GM18858 (cell line): Measurements from ENCODE around the gene KCTD11.
"Not testable (repeated sequence)": the region's sequence is repeated elsewhere in the genome, so short reads cannot be mapped to it uniquely, and the experiment has no call there.

Experiments
- ATAC-seq: cut with Tn5 transposase; IDR thresholded peaks from one replicate; pipeline ENCODE4 v1.9.1; 2021; ENCODE audit not compliant: unreplicated experiment

KCTD11 gene

DNA sequence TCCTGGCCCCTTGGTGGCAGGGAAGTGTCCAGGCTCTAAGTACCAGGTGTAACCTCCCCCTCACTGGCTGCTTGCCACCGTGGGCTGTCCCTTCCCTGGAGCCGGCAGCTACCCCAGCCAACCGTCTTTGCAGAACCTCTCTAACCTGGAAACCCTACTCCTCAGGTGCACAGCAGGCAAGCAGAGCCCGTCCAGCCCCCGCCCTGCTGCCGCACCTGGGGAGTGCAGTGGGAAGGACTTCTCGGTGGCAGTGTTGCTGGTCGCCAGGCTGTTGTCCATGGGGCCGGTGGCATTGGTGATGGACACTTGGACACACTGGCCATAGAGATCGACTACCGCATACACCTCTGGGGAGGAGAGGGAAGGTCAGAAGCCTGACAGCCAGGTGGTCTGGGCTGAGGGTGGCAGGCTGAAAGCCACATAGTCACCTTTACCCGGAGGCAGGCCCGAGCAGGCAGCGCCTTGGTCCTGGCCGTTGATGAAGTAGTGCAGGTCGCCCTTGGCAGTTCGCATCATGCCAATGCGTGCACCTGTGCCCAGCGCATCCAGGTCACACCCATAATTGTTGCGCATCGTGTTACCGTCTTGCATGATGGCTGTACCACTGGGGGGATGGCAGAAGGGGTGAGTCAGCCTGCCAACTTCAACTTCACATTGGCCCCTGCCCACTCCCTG is 29.3 kb upstream of the KCTD11 start:
- no peak for ATAC-seq

DNA sequence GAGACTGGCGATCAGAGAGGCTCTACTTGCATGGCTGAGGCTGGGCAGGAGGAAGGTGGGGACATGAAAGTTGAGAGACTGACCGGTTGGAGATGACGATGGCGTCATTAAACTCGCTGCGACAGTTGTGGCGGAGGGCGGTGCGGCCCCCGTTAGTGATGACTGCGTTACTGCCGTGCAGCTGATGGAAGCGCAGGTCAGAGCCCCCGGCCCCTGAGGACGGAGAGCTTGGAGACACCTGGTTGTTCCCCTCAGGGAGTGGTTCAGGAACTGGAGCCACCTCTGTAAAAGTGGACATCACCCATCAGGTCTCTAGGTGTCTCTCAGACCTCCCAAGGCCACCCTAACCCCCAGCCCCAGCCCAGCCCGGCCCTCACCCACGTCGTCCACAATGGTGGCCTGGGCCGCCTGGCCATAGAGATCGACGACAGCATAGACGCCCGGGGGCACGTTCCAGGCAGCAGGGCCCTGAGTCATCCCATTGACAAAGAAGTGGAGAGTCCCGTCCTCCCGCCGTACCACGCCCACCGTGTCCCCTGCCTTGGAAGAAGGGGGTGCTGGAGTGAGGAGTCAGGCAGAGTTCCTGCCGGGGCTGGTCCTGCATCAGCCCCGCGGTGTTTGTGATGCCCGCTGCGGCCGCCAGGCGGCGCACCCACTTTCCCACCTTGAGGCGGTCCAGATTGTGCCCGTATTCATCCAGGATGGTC is 28.1 kb upstream of the KCTD11 start:
- no peak for ATAC-seq

DNA sequence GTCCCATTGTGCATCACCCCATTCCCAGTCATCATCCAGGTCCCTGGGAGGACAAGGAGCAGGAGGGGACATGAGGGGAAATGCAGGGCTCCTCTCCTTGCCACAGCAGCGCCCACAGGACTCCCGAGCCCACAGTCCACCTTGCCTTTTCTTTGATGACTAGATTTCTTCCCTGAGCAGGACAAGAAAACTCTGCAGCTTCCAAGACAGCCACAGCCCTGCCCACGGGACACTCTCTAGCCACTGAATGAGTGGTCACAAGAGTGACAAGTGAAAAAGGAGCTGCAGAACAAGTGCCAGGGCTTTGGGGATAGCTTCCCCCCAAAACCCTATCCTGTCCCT is 27.6 kb upstream of the KCTD11 start:
- ATAC-seq = no peak

DNA sequence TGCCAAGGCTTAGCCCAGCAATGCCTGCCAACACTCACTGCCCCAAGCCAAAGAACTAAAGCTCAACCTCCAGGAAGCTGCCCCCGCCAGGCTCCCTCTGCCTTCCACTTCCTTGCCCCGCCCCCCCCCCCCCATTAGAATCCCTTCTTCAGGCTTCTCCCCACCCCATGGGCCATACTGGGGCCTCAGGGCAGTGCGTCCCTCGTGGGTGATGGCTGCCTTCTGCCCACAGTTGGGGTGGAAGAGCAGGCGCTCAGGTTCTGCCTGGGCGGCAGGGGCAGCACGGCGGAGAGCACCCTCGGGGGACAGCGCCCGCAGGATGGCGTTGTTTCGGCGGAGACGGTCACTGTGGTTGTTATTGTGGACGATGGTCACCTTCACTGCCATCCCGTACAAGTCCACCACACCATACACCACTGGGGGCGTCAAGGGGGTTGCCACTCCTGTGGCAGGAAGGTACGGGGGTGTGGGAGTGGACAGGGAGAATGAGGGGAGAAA is 26.9 kb upstream of the KCTD11 start:
- ATAC-seq = no peak

DNA sequence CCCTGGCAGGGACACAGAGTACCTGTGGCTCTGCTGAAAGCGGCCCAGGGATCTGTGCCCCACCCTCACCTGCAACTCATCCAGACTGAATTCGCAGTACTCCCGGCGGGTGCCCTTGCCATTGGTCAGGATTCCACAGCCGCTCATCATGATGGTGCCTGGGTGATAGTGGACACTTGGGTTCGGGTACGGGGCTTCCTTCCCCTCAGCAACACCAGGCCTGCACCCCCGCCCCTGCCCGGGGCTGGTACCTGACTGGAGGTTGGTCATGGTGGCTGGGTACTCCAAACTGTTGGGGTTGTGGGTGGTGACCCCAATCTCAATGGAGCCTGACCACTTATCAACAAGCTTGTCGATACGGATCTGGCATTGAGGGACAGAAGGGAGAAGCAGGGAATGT is 25.8 kb upstream of the KCTD11 start:
- ATAC-seq = no peak

DNA sequence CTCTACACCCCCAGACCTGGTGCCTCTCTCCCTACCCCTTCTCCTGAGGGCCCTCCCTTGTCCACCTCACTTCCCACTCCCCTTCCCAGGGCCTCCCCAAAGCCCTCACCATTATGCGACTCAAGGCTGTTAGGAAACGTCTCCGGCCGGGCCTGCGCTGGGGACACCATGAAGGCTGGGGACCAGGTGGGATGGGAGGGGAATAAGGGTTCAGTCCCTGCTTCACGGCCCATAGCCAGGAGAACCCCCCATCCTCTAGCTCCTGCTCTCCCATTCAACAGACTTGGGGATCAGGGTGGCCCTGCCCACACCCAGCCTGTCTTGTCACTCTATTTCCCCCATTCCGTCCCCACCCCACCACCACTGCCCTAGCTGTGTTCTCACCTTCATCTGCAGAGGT is 24.9 kb upstream of the KCTD11 start:
- no peak for ATAC-seq

DNA sequence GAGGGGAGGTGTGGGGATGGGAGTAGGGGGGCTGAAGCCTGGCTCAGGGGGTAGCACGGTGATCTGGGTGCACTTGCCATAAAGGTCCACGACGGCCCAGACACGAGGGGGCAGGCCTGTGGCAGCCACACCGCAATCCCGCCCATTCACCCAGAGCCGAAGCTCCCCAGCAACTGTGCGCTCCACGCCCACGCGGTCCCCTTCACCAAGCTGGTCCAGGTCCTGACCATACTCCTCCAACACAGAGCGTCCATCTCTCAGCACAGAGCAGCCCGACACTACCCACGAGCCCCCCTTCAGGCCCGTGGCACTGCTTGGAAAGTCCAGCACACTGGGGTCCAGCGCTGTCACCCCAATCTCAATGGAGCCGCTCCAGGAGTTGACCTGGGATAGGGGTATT is 24.5 kb upstream of the KCTD11 start:
- no peak for ATAC-seq

DNA sequence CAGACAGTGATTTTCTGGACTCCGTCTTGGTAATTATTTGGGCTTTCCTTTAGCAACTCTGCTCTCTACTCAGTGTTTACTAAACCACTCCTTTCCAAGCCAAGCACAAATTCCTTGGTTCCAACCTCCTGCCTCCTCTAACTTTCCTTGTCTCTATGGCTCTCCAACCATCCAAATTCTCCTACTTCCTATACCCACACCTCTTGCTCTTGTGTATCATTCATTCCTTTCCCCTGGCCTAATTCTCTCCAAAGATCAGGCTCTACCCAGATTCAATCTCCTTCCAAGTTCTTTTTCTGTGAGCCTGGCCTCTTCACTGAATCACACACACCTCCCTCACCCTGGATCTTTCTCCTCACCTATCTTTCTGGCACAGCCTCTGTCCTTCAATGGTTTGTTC is 24.0 kb upstream of the KCTD11 start:
- no peak for ATAC-seq

DNA sequence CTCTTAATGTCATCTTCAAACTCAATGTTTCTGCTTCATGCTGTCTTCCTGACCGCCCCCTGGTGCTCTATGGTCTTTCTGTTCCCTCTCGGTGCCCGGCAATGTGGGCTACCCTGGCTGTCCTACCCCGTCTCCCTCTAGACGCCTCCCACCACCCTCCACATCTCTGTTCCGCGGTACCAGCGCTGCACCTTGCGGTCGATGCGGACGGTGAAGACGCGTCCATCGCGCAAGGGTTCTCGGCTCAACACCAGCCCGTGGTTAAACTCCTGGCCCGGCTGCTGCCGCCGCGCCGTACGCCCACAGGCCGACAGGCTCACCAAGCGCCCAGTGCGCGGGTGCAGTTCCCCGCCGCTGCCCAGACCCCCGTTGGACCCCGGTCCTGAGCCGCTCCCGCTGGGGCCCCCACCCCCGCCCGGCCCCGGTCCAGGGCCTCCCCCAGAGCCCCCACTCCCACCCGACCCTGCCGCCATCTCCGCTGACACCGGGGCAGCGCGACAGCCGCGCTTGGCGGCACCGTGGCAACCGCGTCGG is 23.1 kb upstream of the KCTD11 start, which contains the start of gene NEURL4:
TSS of gene NEURL4 (minus strand) at position 496 of the 534 bp plus-strand sequence. CDS start at position 473, 23 bp downstream.
- ATAC-seq = peak; percentile 9

DNA sequence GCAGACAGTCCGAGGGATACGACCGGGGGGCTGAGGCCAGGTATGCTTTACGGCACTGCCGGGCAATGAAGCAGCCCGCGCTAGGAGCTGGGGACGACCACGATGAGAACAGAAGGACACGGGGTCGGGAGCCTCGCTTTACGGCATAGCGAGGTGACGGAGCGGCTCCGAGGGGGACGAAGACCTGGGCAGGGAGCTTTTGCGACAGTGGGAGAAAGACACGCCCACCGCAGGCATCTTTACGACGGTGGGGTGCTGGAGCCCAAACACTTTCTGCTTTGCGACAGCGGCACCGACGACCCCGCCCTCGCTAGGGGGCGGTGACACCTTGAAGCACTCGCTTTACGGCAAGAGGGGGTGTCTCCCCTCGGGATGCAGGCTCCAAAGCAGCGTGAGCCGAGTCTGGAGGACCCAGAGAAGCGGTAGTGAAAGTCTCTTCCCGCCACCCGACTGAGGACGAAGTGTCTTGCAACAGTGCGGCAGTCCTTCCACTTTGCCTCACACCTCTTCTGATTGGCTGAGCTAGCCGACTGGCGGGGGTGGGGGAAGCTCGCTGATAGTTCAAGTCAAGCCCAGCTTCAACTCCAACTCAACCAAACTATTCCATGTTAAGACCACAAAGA is 22.5 kb upstream of the KCTD11 start:
- peak; percentile 46 for ATAC-seq

DNA sequence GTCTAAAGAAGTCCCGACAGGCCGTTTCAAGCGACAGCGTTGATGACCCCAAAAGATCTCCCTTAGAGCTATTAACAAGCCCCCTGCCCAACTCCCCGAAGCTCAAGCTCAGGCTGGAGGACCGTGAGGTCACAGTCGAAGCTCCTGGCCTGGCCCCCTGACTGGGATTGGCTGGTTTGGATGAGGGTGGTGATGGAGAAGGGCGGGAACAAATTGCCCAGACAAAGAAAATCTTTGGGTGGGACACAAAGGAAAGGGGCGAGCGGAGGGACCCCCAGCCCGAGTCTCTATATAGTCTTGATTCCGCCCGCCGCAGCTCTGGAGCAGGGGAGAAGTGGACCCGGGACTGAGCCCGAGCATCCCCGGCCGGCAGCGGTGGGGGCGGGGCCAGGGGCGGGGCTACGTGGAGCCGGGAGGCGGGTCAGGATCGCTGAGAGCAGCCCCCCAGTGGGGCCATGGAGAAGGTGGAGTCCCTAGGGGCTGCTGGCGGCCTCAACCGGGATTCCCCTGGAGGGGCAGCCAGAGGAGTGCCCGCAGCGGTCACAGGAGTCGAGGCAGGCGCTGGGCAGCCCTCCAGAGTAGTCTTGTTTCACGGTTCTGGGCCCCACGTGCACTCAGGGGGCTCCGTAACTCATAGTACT is 21.8 kb upstream of the KCTD11 start:
- peak; percentile 16 for ATAC-seq

DNA sequence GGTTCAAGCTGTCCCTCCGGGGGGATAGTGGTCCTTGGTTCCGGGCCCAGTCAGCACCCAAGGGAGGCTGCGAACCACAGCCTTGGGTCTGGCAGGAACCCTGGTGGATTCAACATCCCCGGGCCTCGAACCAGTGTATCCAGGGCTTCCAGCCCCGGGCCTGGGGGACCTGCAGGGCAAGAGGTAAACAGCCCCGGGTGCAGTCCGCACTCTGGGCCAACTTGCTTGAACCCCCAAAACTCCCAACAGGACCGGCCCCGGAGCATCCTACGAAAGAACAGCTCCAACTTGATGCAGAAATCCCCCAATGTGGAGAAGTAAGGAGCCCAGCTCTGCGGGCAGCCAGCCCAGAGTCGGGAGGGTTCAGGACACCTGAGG is 21.3 kb upstream of the KCTD11 start:
- no peak for ATAC-seq

DNA sequence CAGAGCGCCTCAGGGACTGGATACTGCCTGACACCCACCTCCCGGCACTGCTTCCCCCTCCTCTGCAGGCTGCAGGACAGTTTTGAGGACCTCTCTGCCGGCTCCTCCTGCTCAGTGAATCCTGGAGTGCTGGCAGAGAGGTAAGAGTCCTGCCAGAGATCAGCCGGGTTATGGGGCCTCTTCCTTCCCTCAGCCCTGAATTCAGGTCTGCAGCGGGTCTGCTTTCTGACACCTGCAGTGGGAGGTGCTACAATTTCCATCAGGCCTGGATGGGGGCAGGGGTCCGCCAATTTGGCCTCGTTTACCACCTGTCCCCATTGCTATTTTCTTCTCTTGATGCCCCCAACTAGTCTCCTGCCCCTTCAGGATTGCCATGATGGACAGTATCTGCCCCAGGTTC is 19.9 kb upstream of the KCTD11 start:
- ATAC-seq = no peak

DNA sequence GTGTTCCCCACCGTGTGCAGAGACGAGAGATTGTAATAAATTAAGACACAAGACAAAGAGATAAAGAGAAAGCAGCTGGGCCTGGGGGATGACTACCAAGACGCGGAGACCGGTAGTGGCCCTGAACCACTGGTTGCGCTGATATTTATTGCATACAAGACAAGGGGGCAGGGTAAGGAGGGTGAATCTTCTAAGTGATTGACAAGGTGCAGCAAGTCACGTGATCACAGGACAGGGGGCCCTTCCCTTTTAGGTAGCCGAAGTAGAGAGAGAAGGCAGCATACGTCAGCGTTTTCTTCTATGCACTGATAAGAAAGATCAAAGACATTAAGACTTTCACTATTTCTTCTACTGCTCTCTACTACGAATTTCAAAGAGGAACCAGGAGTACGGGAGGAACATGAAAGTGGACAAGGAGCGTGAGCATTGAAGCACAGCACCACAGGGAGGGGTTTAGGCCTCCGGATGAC is 19.3 kb upstream of the KCTD11 start:
- ATAC-seq = not testable (repeated sequence)

DNA sequence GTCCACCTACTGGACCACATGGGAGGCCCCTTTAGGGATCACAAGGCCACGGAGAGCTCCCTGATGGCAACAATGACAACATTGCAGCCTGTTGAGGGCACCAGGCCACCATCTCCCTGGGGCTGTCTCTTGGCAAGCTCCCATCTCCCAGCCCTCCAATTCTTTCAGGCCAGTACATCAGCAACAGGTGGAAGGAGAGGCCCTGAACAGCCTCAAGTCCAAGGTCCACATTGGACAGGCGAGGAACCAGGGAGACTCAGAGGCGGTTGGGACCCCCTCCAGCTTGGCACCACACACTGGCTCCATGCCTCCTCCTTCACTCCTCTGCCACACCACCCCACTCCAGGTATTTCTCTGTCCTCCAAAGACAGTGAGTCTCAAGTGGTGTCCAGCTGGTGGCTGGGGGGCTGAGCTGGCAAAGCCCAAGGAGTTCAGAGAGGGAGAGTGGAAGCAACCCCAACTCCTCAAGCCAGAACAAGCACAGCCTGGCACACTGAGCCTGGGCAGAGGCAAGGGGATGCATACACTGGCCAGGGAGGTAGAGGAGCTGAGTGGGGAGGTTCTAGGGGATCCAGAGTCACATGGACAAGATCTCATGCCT is 16.9 kb upstream of the KCTD11 start:
- ATAC-seq = no peak

DNA sequence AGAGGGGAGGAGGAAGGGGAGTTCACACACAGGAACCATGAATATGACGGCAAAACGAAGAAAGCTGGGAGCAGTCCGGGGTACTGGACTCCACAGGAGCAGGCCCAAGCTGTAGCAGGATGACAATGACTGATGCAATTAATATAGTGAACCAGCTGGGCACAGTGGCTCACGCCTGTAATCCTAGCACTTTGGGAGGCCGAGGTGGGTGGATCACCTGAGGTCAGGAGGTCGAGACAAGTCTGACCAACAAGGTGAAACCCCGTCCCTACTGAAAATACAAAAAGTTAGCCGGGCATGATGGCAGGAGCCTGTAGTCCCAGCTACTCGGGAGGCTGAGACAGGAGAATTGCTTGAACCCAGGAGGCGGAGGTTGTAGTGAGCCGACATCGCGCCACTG is 16.2 kb upstream of the KCTD11 start:
- not testable (repeated sequence) for ATAC-seq

DNA sequence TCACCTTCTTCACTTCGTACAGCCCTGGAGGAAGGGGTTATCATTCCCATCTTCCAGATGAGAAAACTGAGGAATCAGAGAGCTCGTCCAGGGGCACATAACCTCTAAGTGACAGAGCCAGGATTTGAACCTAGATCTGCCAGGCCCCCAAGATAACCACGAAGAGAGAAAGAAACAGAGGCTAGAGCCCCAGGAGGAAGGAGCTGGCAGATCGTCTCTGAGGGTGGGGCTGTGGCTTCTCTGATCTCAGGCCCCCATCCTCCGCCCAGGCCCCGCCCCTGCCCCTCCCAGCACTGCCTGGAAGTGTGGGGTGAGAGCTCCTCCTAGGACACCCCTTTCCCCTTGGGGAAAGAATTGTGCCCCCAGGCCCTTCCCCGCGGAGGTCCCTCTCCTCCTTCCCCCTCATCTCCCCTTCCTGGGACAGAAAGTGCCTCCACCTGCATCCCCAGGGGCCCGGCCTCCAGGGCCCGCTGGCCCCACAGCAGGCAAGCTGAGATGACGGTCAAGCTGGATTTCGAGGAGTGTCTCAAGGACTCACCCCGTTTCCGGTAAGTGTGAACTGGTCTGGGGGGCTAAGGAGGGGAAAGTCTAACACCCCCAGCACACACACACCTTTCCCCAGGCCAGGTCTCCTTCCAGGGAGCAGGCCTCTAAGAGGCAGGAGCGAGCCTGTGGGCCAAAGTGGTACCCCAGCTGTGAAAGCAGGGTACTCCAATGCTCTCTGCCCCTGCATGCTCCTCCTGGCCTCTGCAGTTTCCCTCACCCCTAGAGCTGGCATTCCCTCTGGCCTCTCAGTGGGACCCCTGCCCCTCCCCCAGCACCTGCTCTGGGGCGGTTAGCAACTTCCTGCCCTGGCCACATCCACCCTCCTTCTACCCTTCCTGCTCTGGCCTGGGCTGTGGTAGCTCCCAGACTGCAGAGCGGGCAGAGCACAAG is 15.5 kb upstream of the KCTD11 start, which contains the start of gene ACAP1:
TSS of gene ACAP1 (plus strand) at position 290 of the 936 bp plus-strand sequence. CDS start at position 496, 206 bp downstream.
- no peak for ATAC-seq

DNA sequence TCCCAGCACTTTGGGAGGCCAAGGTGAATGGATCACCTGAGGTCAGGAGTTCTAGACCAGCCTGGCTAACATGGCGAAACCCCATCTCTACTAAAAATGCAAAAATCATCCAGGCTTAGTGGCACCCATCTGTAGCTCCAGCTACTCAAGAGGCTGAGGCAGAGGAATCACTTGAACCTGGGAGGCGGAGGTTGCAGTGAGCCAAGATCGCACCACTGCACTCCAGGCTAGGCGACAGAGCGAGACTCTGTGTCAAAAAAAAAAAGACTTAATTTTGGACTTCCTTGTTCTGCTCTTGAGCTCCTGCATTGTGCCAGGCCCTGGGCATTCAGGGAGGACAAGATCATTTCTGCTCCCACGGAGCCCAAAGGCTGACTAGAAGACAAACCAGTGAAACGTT is 14.4 kb upstream of the KCTD11 start:
- not testable (repeated sequence) for ATAC-seq

DNA sequence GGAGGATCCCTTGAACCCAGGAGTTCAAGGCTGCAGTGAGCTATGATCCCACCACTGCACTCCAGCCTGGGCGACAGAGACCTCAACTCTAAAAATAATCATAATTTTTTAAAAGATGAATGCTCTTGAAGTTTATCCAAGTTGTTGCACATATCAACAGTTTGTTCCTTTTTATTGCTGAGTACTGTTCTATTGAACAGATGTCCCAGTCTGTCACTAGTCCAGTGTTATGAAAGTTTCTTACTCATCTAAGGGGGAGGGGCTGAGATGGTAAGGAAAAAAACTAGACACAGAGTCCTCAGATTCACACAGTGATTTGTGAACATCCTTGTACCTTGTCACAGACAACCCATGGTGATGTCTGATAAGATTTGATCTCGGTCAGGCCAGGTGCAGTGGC is 11.8 kb upstream of the KCTD11 start:
- no peak for ATAC-seq

DNA sequence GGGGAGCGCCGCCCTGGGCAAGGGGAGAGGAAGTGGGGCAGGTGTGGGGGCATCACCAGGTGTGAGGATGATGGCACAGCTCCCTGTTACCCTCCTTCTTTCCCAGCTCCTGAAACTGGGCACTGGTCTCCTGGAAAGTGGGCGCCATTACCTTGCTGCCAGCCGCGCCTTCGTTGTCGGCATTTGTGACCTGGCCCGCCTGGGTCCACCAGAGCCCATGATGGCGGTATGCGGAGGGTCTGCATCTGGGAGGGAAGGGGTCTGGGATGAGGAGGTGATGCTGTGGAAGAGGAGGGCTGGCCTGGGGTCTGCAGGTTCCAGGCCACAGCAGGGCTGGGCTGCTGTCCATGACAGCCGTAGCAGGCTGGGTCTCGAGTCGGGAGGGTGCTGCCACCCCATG is 10.1 kb upstream of the KCTD11 start:
- ATAC-seq = no peak
